ENCODE results near the gene SETBP1. TPM values are rescaled to one million over a fixed set of nuclear protein-coding genes. Genes with fewer than 3 reads are reported as not detected.

SETBP1 gene
- total RNA-seq, 1 experiment from 2014 or later, result 9.6 TPM

DNA sequence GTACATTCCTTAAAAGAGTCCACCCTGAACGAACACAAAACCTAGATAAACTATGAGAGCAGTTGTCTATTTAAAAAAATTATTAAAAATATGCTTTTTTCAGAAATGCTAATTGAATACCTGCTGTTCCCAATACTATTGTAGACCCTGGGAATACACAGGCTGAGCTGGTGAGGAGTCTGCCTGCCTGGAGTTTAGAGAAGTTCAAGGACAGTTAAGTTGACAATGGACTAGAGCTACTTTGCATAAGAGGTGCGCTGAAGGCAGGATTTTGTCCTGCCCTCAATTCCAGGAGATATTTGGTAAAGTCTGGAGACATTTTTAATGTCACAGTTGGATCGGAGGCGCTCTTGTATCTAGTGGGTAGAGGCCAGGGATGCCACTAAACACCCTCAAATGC, 110.2 kb downstream of the SETBP1 start:
- POLR2A ChIA-PET, result no interaction called here
- no peak for ATAC-seq
- peak overlapping the region; percentile 57; the same call in 1 of the 2 replicates for H3K27ac Mint-ChIP-seq
- no peaks in the 10 kb centered on the region for H3K27me3 Mint-ChIP-seq (ENCODE audit: low read depth)
- DNase-seq (ENCODE audit: low spot score), result no peak
- H3K9me3 Mint-ChIP-seq, result no peaks in the 10 kb centered on the region
- TF ChIP-seq, protein P1, sequence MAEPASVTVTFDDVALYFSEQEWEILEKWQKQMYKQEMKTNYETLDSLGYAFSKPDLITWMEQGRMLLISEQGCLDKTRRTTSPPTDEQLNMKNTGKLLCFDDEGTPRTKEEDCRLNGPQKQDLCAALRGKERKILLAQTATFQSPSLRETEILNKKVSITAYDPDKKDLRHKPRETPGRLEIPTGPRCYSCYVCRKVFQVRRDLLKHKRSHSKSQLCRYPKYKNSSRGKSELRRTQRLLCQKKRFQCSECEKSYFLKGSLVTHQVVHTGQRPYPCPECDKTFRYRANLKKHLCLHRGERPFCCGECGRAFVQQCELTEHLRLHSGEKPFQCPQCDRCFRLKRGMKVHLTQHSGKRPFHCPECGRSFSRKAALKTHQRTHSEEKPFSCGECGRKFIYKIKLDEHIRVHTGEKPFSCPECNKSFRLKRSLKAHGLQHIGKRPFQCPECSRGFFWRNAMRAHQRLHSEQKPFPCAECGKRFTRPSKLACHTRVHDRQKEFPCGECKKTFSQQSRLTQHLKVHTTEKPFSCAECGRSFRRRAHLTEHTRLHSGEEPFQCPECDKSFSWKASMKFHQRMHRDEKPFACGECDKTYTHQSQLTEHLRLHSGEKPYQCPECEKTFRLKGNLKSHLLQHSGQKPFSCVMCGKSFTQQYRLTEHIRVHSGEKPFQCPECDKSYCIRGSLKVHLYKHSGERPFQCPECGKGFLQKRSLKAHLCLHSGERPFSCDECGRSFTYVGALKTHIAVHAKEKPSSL (CRISPR knock-in tag; conservative IDR thresholded peaks at IDR 0.05), result no peak
- TF ChIP-seq ZNF263 (CRISPR knock-in tag; IDR thresholded peaks at IDR 0.05; ENCODE audit: low read depth) (no peak), ATF1 (CRISPR knock-in tag; IDR thresholded peaks at IDR 0.05) (no peak), TEAD4 (CRISPR knock-in tag; IDR thresholded peaks at IDR 0.05) (no peak), ZNF317 (CRISPR knock-in tag; IDR thresholded peaks at IDR 0.05; ENCODE audit: borderline replicate concordance, low read depth) (no peak), NR2C2 (CRISPR knock-in tag; IDR thresholded peaks at IDR 0.05) (no peak), ZNF396 (CRISPR knock-in tag; IDR thresholded peaks at IDR 0.05; ENCODE audit: borderline replicate concordance) (no peak)
- TF ChIP-seq, protein P2, sequence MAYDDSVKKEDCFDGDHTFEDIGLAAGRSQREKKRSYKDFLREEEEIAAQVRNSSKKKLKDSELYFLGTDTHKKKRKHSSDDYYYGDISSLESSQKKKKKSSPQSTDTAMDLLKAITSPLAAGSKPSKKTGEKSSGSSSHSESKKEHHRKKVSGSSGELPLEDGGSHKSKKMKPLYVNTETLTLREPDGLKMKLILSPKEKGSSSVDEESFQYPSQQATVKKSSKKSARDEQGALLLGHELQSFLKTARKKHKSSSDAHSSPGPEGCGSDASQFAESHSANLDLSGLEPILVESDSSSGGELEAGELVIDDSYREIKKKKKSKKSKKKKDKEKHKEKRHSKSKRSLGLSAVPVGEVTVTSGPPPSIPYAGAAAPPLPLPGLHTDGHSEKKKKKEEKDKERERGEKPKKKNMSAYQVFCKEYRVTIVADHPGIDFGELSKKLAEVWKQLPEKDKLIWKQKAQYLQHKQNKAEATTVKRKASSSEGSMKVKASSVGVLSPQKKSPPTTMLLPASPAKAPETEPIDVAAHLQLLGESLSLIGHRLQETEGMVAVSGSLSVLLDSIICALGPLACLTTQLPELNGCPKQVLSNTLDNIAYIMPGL (CRISPR knock-in tag; IDR thresholded peaks at IDR 0.05), result no peak
- H3K4me3 Mint-ChIP-seq, result no peak overlapping the region
- H3K36me3 Mint-ChIP-seq, result no peaks in the 10 kb centered on the region
- CTCF ChIA-PET, result no interaction called here
- peaks cover 34% of the 10 kb centered on the region for H3K4me1 Mint-ChIP-seq

DNA sequence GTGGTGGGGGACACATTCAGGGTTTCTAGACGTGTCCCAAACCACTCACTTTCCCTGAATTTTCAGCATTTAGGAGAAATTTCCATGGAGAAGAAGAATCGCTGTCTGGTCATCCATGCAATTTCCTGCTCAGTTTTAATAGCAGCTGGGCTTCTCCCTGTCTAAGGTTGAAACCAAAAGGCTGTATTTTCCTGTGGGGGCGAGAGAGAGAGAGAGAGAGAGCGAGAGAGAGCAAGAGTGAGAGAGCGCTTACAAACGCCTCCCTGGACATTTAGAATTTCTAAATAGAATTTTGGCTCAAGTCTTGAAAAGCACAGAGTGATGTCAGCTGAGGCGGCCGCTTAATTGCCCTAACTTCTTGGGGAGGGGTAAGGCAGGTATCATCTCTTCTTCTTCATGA, 110.8 kb downstream of the SETBP1 start:
- CTCF ChIA-PET, result no interaction called here
- H3K4me1 Mint-ChIP-seq, result peaks cover 31% of the 10 kb centered on the region
- TF ChIP-seq, protein P3, sequence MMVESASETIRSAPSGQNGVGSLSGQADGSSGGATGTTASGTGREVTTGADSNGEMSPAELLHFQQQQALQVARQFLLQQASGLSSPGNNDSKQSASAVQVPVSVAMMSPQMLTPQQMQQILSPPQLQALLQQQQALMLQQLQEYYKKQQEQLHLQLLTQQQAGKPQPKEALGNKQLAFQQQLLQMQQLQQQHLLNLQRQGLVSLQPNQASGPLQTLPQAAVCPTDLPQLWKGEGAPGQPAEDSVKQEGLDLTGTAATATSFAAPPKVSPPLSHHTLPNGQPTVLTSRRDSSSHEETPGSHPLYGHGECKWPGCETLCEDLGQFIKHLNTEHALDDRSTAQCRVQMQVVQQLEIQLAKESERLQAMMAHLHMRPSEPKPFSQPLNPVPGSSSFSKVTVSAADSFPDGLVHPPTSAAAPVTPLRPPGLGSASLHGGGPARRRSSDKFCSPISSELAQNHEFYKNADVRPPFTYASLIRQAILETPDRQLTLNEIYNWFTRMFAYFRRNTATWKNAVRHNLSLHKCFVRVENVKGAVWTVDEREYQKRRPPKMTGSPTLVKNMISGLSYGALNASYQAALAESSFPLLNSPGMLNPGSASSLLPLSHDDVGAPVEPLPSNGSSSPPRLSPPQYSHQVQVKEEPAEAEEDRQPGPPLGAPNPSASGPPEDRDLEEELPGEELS (CRISPR knock-in tag; IDR thresholded peaks at IDR 0.05), result no peak
- TF ChIP-seq SMAD3 (CRISPR knock-in tag; IDR thresholded peaks at IDR 0.05; ENCODE audit: borderline replicate concordance) (no peak), GTF2I (CRISPR knock-in tag; conservative IDR thresholded peaks at IDR 0.05) (no peak), IRF2 (CRISPR knock-in tag; IDR thresholded peaks at IDR 0.05; ENCODE audit: borderline replicate concordance, low read depth) (no peak), ZNF317 (CRISPR knock-in tag; IDR thresholded peaks at IDR 0.05; ENCODE audit: borderline replicate concordance, low read depth) (no peak), RELA (CRISPR knock-in tag; IDR thresholded peaks at IDR 0.05; ENCODE audit: borderline replicate concordance) (no peak), NFE2L1 (CRISPR knock-in tag; IDR thresholded peaks at IDR 0.05) (no peak), FOXP1 (CRISPR knock-in tag; IDR thresholded peaks at IDR 0.05; ENCODE audit: borderline replicate concordance) (no peak), CREM (CRISPR knock-in tag; IDR thresholded peaks at IDR 0.05) (no peak), RORB (CRISPR knock-in tag; IDR thresholded peaks at IDR 0.05) (no peak)
- TF ChIP-seq, protein P4, sequence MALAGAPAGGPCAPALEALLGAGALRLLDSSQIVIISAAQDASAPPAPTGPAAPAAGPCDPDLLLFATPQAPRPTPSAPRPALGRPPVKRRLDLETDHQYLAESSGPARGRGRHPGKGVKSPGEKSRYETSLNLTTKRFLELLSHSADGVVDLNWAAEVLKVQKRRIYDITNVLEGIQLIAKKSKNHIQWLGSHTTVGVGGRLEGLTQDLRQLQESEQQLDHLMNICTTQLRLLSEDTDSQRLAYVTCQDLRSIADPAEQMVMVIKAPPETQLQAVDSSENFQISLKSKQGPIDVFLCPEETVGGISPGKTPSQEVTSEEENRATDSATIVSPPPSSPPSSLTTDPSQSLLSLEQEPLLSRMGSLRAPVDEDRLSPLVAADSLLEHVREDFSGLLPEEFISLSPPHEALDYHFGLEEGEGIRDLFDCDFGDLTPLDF (CRISPR knock-in tag; IDR thresholded peaks at IDR 0.05), result no peak
- TF ChIP-seq, protein P5, sequence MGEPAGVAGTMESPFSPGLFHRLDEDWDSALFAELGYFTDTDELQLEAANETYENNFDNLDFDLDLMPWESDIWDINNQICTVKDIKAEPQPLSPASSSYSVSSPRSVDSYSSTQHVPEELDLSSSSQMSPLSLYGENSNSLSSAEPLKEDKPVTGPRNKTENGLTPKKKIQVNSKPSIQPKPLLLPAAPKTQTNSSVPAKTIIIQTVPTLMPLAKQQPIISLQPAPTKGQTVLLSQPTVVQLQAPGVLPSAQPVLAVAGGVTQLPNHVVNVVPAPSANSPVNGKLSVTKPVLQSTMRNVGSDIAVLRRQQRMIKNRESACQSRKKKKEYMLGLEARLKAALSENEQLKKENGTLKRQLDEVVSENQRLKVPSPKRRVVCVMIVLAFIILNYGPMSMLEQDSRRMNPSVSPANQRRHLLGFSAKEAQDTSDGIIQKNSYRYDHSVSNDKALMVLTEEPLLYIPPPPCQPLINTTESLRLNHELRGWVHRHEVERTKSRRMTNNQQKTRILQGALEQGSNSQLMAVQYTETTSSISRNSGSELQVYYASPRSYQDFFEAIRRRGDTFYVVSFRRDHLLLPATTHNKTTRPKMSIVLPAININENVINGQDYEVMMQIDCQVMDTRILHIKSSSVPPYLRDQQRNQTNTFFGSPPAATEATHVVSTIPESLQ (CRISPR knock-in tag; IDR thresholded peaks at IDR 0.05), result no peak
- no peak overlapping the region for H3K27ac Mint-ChIP-seq
- DNase-seq (ENCODE audit: low spot score), result no peak
- ATAC-seq, result no peak
- no peaks in the 10 kb centered on the region for H3K27me3 Mint-ChIP-seq (ENCODE audit: low read depth)
- no peak overlapping the region for H3K4me3 Mint-ChIP-seq
- no peaks in the 10 kb centered on the region for H3K9me3 Mint-ChIP-seq
- H3K36me3 Mint-ChIP-seq, result no peaks in the 10 kb centered on the region
- POLR2A ChIA-PET, result no interaction called here
